Activated CD8-positive, alpha-beta memory T cell treated with anti-CD3 and anti-CD28 coated beads, Interleukin-2, amount 10 ng/mL, durations not matched to agents 7 days and 5 days (primary cell): ENCODE measurements around the gene WSB1. TPM values are rescaled to one million over a fixed set of nuclear protein-coding genes. Genes with fewer than 3 reads are reported as not detected.

Experiments
- ATAC-seq: fragments of 150-1000 bp; cut with Tn5 transposase; one replicate; pipeline ENCODE4 v1.10.0; 2021; ENCODE audit warnings: moderate library complexity
- CTCF ChIA-PET: fragments of 350-600 bp; sonication (Branson Sonifier 250); formaldehyde crosslinking; loops from one replicate; lab custom pipeline; 2021; ENCODE audit warnings: antibody characterized with exemption; lab: Charles Lee
- DNase-seq: peaks from one replicate; pipeline ENCODE4 v3.0.0-alpha.2; 2020
- H3K27ac Mint-ChIP-seq: one replicate; pipeline ENCODE4 v1.8.0; 2021; ENCODE audit warnings: mild to moderate bottlenecking, mixed read lengths
- H3K27me3 Mint-ChIP-seq: one replicate; pipeline ENCODE4 v1.8.0; 2021; ENCODE audit warnings: mixed read lengths
- H3K36me3 Mint-ChIP-seq: one replicate; pipeline ENCODE4 v1.8.0; 2021; ENCODE audit warnings: mild to moderate bottlenecking, mixed read lengths
- H3K4me1 Mint-ChIP-seq: one replicate; pipeline ENCODE4 v1.8.0; 2021; ENCODE audit warnings: mixed read lengths
- H3K4me3 Mint-ChIP-seq: one replicate; pipeline ENCODE4 v1.8.0; 2021; ENCODE audit warnings: mild to moderate bottlenecking, moderate library complexity, mixed read lengths
- H3K9me3 Mint-ChIP-seq: one replicate; pipeline ENCODE4 v1.8.0; 2022; ENCODE audit warnings: low read depth, mixed read lengths
- total RNA-seq, 2 experiments: library from RNA; stranded (reverse); gene quantifications; one replicate each; pipeline ENCODE4 v1.2.3, GENCODE V29; 2021

The WSB1 gene
- total RNA-seq, 2 experiments from 2014 or later, result 109 to 177 TPM

GRCh38 chr17:27338536-27338985 is 44.6 kb downstream of the WSB1 start:
- DNase-seq, result no peak
- H3K27me3 Mint-ChIP-seq, result no peaks in the 10 kb centered on the region
- H3K4me3 Mint-ChIP-seq, result no peak overlapping the region
- no peak overlapping the region for H3K27ac Mint-ChIP-seq
- no peaks in the 10 kb centered on the region for H3K9me3 Mint-ChIP-seq
- peaks cover 25% of the 10 kb centered on the region for H3K4me1 Mint-ChIP-seq
- CTCF ChIA-PET, result interaction anchor here (1.1 kb wide), 1 partner anchor 101 kb away, joined by 3 read pairs; no protein-coding TSS in a partner anchor
- H3K36me3 Mint-ChIP-seq, result no peaks in the 10 kb centered on the region
- ATAC-seq, result no peak

GRCh38 chr17:27339198-27339835 is 45.4 kb downstream of the WSB1 start:
- Mint-ChIP-seq H3K36me3 (no peaks in the 10 kb centered on the region), H3K27ac (no peak overlapping the region)
- CTCF ChIA-PET, result interaction anchor here (1.1 to 1.2 kb wide), 2 partner anchors 102 to 260 kb away, joined by 3 to 6 read pairs; no protein-coding TSS in a partner anchor

GRCh38 chr17:27339836-27340550 is 46.1 kb downstream of the WSB1 start:
- H3K4me1 Mint-ChIP-seq, result peaks cover 16% of the 10 kb centered on the region
- CTCF ChIA-PET, result interaction anchor here (0.8 to 1.7 kb wide), 4 partner anchors 9 to 260 kb away, joined by 3 to 6 read pairs (median 4); no protein-coding TSS in a partner anchor
- ATAC-seq, result peak; percentile 74

More at GRCh38 chr17:27339198-27339835, 45.4 kb downstream of the WSB1 start:
- Mint-ChIP-seq H3K4me1 (peaks cover 17% of the 10 kb centered on the region), H3K9me3 (no peaks in the 10 kb centered on the region), H3K4me3 (no peak overlapping the region), H3K27me3 (no peaks in the 10 kb centered on the region)
- ATAC-seq (no peak), DNase-seq (no peak)

GRCh38 chr17:27340575-27340974 is 46.7 kb downstream of the WSB1 start:
- Mint-ChIP-seq H3K9me3 (no peaks in the 10 kb centered on the region), H3K27ac (no peak overlapping the region), H3K27me3 (no peaks in the 10 kb centered on the region), H3K4me3 (no peak overlapping the region), H3K36me3 (no peaks in the 10 kb centered on the region), H3K4me1 (peaks cover 16% of the 10 kb centered on the region)
- DNase-seq (no peak), ATAC-seq (no peak)
- CTCF ChIA-PET, result interaction anchor here (0.8 to 1.7 kb wide), 3 partner anchors 9 to 259 kb away, joined by 3 to 6 read pairs (median 4); no protein-coding TSS in a partner anchor

More at GRCh38 chr17:27339836-27340550, 46.1 kb downstream of the WSB1 start:
- Mint-ChIP-seq H3K9me3 (no peaks in the 10 kb centered on the region), H3K27ac (no peak overlapping the region), H3K36me3 (no peaks in the 10 kb centered on the region), H3K27me3 (no peaks in the 10 kb centered on the region), H3K4me3 (no peak overlapping the region)
- peak; percentile 51 for DNase-seq

- Mint-ChIP-seq H3K4me1 (peaks cover 16% of the 10 kb centered on the region), H3K4me3 (no peak overlapping the region), H3K27me3 (no peaks in the 10 kb centered on the region), H3K27ac (no peak overlapping the region), H3K9me3 (no peaks in the 10 kb centered on the region), H3K36me3 (no peaks in the 10 kb centered on the region)
- CTCF ChIA-PET, result interaction anchor here (1.7 kb wide), 1 partner anchor 105 kb away, joined by 4 read pairs; no protein-coding TSS in a partner anchor
- DNase-seq (no peak), ATAC-seq (no peak)
Observed at GRCh38 chr17:27341041-27341471, 47.1 kb downstream of the WSB1 start.

GRCh38 chr17:27342059-27342458 is 48.1 kb downstream of the WSB1 start:
- no peaks in the 10 kb centered on the region for H3K27me3 Mint-ChIP-seq
- CTCF ChIA-PET, result no interaction called here
- no peak overlapping the region for H3K27ac Mint-ChIP-seq
- H3K9me3 Mint-ChIP-seq, result no peaks in the 10 kb centered on the region
- DNase-seq (no peak), ATAC-seq (no peak)
- H3K36me3 Mint-ChIP-seq, result no peaks in the 10 kb centered on the region
- H3K4me1 Mint-ChIP-seq, result peaks cover 26% of the 10 kb centered on the region
- no peak overlapping the region for H3K4me3 Mint-ChIP-seq

GRCh38 chr17:27343294-27343693 is 49.4 kb downstream of the WSB1 start:
- CTCF ChIA-PET, result interaction anchor here (0.8 to 1.9 kb wide), 4 partner anchors 10 to 256 kb away, joined by 3 to 4 read pairs (median 4); no protein-coding TSS in a partner anchor
- H3K36me3 Mint-ChIP-seq, result no peaks in the 10 kb centered on the region
- H3K9me3 Mint-ChIP-seq, result no peaks in the 10 kb centered on the region
- H3K4me1 Mint-ChIP-seq, result peaks cover 33% of the 10 kb centered on the region
- H3K4me3 Mint-ChIP-seq, result no peak overlapping the region
- H3K27me3 Mint-ChIP-seq, result no peaks in the 10 kb centered on the region
- no peak for ATAC-seq
- no peak overlapping the region for H3K27ac Mint-ChIP-seq
- no peak for DNase-seq

GRCh38 chr17:27343977-27344607 is 50.2 kb downstream of the WSB1 start:
- no peaks in the 10 kb centered on the region for H3K9me3 Mint-ChIP-seq
- peaks cover 32% of the 10 kb centered on the region for H3K4me1 Mint-ChIP-seq
- no peaks in the 10 kb centered on the region for H3K36me3 Mint-ChIP-seq
- ATAC-seq (no peak), DNase-seq (no peak)
- no peak overlapping the region for H3K27ac Mint-ChIP-seq
- H3K27me3 Mint-ChIP-seq, result no peaks in the 10 kb centered on the region
- H3K4me3 Mint-ChIP-seq, result no peak overlapping the region
- CTCF ChIA-PET, result interaction anchor here (0.8 to 2.0 kb wide), 7 partner anchors 10 to 256 kb away, joined by 3 to 5 read pairs (median 3); no protein-coding TSS in a partner anchor

GRCh38 chr17:27345141-27345904 is 51.4 kb downstream of the WSB1 start:
- H3K36me3 Mint-ChIP-seq, result no peaks in the 10 kb centered on the region
- DNase-seq, result no peak
- no peaks in the 10 kb centered on the region for H3K9me3 Mint-ChIP-seq
- no peak overlapping the region for H3K27ac Mint-ChIP-seq
- no peaks in the 10 kb centered on the region for H3K27me3 Mint-ChIP-seq
- no peak overlapping the region for H3K4me3 Mint-ChIP-seq
- H3K4me1 Mint-ChIP-seq, result peaks cover 20% of the 10 kb centered on the region
- ATAC-seq, result no peak
- CTCF ChIA-PET, result interaction anchor here (0.9 to 3.0 kb wide), 4 partner anchors 9 to 254 kb away, joined by 3 to 13 read pairs (median 4); no protein-coding TSS in a partner anchor

- Mint-ChIP-seq H3K27me3 (no peaks in the 10 kb centered on the region), H3K4me3 (no peak overlapping the region), H3K9me3 (no peaks in the 10 kb centered on the region), H3K4me1 (peaks cover 21% of the 10 kb centered on the region), H3K27ac (no peak overlapping the region), H3K36me3 (no peaks in the 10 kb centered on the region)
- CTCF ChIA-PET, result interaction anchor here (0.8 to 3.0 kb wide), 4 partner anchors 13 to 253 kb away, joined by 3 to 13 read pairs (median 6); no protein-coding TSS in a partner anchor
- ATAC-seq (no peak), DNase-seq (no peak)
Observed at GRCh38 chr17:27346228-27346899, 52.5 kb downstream of the WSB1 start.

- no peaks in the 10 kb centered on the region for H3K27me3 Mint-ChIP-seq
- no peak for ATAC-seq
- H3K36me3 Mint-ChIP-seq, result no peaks in the 10 kb centered on the region
- peak overlapping the region; percentile 59 for H3K4me3 Mint-ChIP-seq
- no peak for DNase-seq
- H3K9me3 Mint-ChIP-seq, result no peaks in the 10 kb centered on the region
- peaks cover 27% of the 10 kb centered on the region for H3K4me1 Mint-ChIP-seq
- CTCF ChIA-PET, result interaction anchor here (1.3 kb wide), 1 partner anchor 15 kb away, joined by 5 read pairs; no protein-coding TSS in a partner anchor
- no peak overlapping the region for H3K27ac Mint-ChIP-seq
Observed at GRCh38 chr17:27348196-27348595, 54.3 kb downstream of the WSB1 start.

GRCh38 chr17:27349540-27350021 is 55.7 kb downstream of the WSB1 start:
- Mint-ChIP-seq H3K36me3 (no peaks in the 10 kb centered on the region), H3K4me3 (no peak overlapping the region), H3K27ac (no peak overlapping the region), H3K9me3 (no peaks in the 10 kb centered on the region), H3K4me1 (peaks cover 35% of the 10 kb centered on the region), H3K27me3 (no peaks in the 10 kb centered on the region)
- CTCF ChIA-PET, result interaction anchor here (0.7 to 7.9 kb wide), 11 partner anchors 9 to 301 kb away, joined by 3 to 71 read pairs (median 4); partner anchors contain the start of gene WSB1
- no peak for DNase-seq
- no peak for ATAC-seq
